OCI-LY3 (cell line): ENCODE measurements around the gene AUTS2.

Source experiments
- H2AFZ ChIP-seq: fragments of 200-600, 300-600 bp; shearing (Covaris generic); 2 replicates; pipeline ENCODE4 v1.6.0; 2014; ENCODE audit warnings: antibody characterized with exemption, low read depth, low read length
- H3K27ac ChIP-seq: fragments of 200-600, 300-600 bp; sonication (generic); 2 replicates; pipeline ENCODE4 v1.5.1; 2014; ENCODE audit warnings: mild to moderate bottlenecking, low read length, moderate library complexity, mixed read lengths
- H3K27me3 ChIP-seq: fragments of 200-600, 300-600 bp; sonication (generic); 2 replicates; pipeline ENCODE4 v1.6.1; 2014; ENCODE audit warnings: low read depth, low read length, mixed read lengths
- H3K36me3 ChIP-seq: fragments of 200-600, 300-600 bp; sonication (generic); replicated peaks from 2 replicates; pipeline ENCODE3; 2014; ENCODE audit warnings: low read depth, low read length, mixed read lengths
- H3K4me1 ChIP-seq: fragments of 300-600, 200-600 bp; sonication (generic); 2 replicates; pipeline ENCODE4 v1.6.1; 2014; ENCODE audit warnings: low read length, mixed read lengths
- H3K4me2 ChIP-seq: fragments of 200-600, 300-600 bp; sonication (generic); 2 replicates; pipeline ENCODE4 v1.6.1; 2014; ENCODE audit warnings: low read length, mixed read lengths
- H3K4me3 ChIP-seq: fragments of 300-600, 200-600 bp; sonication (generic); 2 replicates; pipeline ENCODE4 v1.5.1; 2014; ENCODE audit warnings: antibody characterized with exemption, mild to moderate bottlenecking, low read length, moderate library complexity
- H3K79me2 ChIP-seq: fragments of 300-600, 200-600 bp; shearing (Covaris generic); 2 replicates; pipeline ENCODE4 v1.6.1; 2014; ENCODE audit warnings: mild to moderate bottlenecking, low read length, mixed read lengths
- H3K9ac ChIP-seq: fragments of 300-600, 200-600 bp; shearing (Covaris generic); 2 replicates; pipeline ENCODE4 v1.6.0; 2014; ENCODE audit warnings: mild to moderate bottlenecking, low read length, moderate library complexity
- H3K9me3 ChIP-seq: fragments of 200-600, 300-600 bp; shearing (Covaris generic); 2 replicates; pipeline ENCODE4 v1.6.1; 2014; ENCODE audit warnings: low read length, mixed read lengths; ENCODE audit not compliant: insufficient read depth
- H4K20me1 ChIP-seq: fragments of 200-600, 300-600 bp; sonication (generic); 2 replicates; pipeline ENCODE4 v1.6.1; 2016; ENCODE audit warnings: low read length, mixed read lengths; ENCODE audit not compliant: insufficient read depth
- CTCF ChIP-seq: fragments of 200-600, 300-600 bp; sonication (generic); IDR thresholded peaks from 2 replicates; pipeline ENCODE4 v1.5.1; 2014; ENCODE audit warnings: antibody characterized with exemption, low read length, low read depth
- EZH2phosphoT487 ChIP-seq: fragments of 200-600 bp; shearing (Covaris generic); IDR thresholded peaks from 2 replicates; pipeline ENCODE4 v1.6.1; 2018; ENCODE audit warnings: antibody characterized with exemption, mixed run types, low read depth

The AUTS2 gene

DNA sequence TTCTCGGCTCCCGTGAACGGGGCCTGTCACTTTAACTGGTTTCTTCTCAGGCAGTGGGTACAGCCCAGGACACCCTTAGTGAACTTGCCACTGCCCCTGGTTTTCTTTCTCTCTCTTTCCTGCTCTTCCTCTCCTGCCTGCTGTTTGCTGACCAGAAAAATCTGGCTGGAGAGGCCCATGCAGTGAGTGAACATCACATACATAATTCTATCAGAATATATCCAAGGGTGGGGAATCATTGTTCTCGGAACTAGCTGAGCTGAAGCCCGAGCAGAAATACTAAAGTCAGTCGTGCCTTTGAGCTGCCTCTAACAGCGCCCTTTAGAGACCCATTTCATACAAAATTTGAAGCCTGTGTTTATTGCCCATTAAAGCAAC lies 1032.2 kb downstream of the AUTS2 start:
- Histone ChIP-seq H3K4me2 (no peak overlapping the region), H2AFZ (no peak overlapping the region)

DNA sequence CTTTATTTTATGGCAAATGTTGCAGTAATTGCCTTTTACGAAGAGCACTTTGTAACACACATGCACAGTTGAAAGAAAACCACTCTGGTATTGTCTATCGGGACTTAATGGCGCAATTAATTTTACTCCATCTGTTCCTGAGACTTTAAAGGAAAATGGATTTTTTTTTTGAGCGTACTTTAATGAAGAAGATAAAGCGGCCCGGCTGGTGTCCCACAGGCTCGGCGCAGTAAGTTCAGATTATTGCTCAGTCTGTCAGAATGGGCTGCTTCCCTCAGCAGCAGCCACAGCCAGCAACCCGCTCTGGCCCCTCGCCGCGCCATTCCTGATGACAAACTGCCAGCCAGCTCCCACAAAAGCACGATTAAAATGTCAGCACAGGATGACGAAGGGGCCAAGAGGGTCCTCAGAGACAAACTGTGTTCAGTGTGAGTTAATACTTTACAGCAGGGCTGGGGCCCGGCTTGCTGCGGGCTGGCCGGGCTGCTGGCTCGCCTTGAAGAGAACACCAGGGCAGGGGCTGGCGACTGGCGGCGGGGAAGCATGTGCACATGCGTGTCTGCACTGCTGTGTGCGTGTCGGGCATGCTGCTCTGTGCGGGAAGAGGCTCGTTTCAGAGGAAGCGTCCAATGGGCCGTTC lies 1032.7 kb downstream of the AUTS2 start:
- H3K27ac ChIP-seq, result no peak overlapping the region
- no peak overlapping the region for H3K4me2 ChIP-seq
- no peak for TF ChIP-seq EZH2phosphoT487
- TF ChIP-seq CTCF, result no peak
- H3K4me3 ChIP-seq, result no peak overlapping the region
- H3K27me3 ChIP-seq, result no peaks in the 10 kb centered on the region
- no peaks in the 10 kb centered on the region for H4K20me1 ChIP-seq
- H3K9ac ChIP-seq, result no peak overlapping the region
- H3K36me3 ChIP-seq, result no peaks in the 10 kb centered on the region
- no peaks in the 10 kb centered on the region for H3K9me3 ChIP-seq
- no peaks in the 10 kb centered on the region for H3K4me1 ChIP-seq
- no peaks in the 10 kb centered on the region for H3K79me2 ChIP-seq
- no peak overlapping the region for H2AFZ ChIP-seq

More for the DNA sequence above, 1032.2 kb downstream of the AUTS2 start:
- H3K27ac ChIP-seq, result no peak overlapping the region
- no peaks in the 10 kb centered on the region for H4K20me1 ChIP-seq
- TF ChIP-seq CTCF (no peak), EZH2phosphoT487 (no peak)
- H3K36me3 ChIP-seq, result no peaks in the 10 kb centered on the region
- no peak overlapping the region for H3K9ac ChIP-seq
- no peak overlapping the region for H3K4me3 ChIP-seq
- H3K9me3 ChIP-seq, result no peaks in the 10 kb centered on the region
- no peaks in the 10 kb centered on the region for H3K79me2 ChIP-seq
- H3K4me1 ChIP-seq, result no peaks in the 10 kb centered on the region
- H3K27me3 ChIP-seq, result no peaks in the 10 kb centered on the region

DNA sequence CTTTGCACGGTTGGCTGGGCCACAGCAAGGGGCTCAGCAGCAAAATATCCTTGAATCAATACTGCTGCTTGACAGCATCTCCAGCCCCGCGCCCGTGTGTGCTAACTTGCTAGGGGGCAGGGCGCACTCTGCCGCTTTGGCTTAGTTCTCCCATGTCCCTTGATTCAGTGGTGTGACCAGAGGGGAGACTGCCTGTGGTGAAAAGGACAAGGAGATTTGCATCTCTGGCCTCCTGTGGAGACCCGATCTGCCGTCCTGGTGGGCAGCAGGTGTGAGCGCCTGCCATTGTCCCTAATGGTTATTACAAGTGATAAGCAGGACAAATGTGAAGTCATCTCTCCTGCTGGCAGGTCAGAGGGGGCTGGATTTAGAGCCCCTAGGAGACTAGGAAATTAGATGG lies 1033.4 kb downstream of the AUTS2 start:
- Histone ChIP-seq H4K20me1 (no peaks in the 10 kb centered on the region), H3K9me3 (no peaks in the 10 kb centered on the region), H3K27me3 (no peaks in the 10 kb centered on the region), H3K36me3 (no peaks in the 10 kb centered on the region), H2AFZ (no peak overlapping the region), H3K79me2 (no peaks in the 10 kb centered on the region), H3K4me3 (no peak overlapping the region), H3K4me2 (no peak overlapping the region), H3K27ac (no peak overlapping the region), H3K4me1 (no peaks in the 10 kb centered on the region), H3K9ac (no peak overlapping the region)
- TF ChIP-seq CTCF (no peak), EZH2phosphoT487 (no peak)

DNA sequence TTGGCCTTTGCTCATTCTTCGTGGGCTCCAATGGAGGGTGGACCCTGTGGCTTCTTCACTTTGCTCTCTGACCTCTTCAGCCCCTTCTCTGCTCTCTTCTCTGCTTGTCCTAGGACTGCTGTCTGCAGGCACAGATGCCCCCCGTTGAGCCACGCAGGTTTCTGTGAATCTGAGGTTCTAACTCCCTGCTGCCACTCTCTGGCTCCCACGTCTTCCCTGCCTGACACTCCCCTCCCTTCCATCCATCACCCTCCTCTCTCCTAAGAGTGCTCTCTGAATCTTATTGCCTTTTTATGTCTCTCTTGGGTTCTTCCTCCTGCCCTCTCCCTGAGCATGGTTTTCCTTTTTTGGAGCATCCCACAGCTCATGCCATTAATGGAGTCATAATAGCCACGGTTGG lies 1034.1 kb downstream of the AUTS2 start:
- no peaks in the 10 kb centered on the region for H4K20me1 ChIP-seq
- no peak overlapping the region for H3K4me2 ChIP-seq
- H3K36me3 ChIP-seq, result no peaks in the 10 kb centered on the region
- no peak overlapping the region for H2AFZ ChIP-seq
- H3K4me1 ChIP-seq, result no peaks in the 10 kb centered on the region
- H3K79me2 ChIP-seq, result no peaks in the 10 kb centered on the region
- TF ChIP-seq EZH2phosphoT487, result no peak
- TF ChIP-seq CTCF, result no peak
- H3K27me3 ChIP-seq, result no peaks in the 10 kb centered on the region
- no peaks in the 10 kb centered on the region for H3K9me3 ChIP-seq
- H3K9ac ChIP-seq, result no peak overlapping the region
- no peak overlapping the region for H3K27ac ChIP-seq
- no peak overlapping the region for H3K4me3 ChIP-seq
